GM19239 (cell line): ENCODE results near the gene IGSF10.
A peak's percentile ranks its signal among the peaks of the same experiment; 100 is the strongest.

Experiments
- DNase-seq: peaks from one replicate; pipeline ENCODE4 v3.0.0; 2011; ENCODE audit warnings: low spot score; ENCODE audit not compliant: insufficient read length
- FAIRE-seq: peaks from 2 replicates; lab custom pipeline; 2011; peaks lifted over from hg19 to GRCh38; lab: Jason Lieb, UNC

The IGSF10 gene

DNA sequence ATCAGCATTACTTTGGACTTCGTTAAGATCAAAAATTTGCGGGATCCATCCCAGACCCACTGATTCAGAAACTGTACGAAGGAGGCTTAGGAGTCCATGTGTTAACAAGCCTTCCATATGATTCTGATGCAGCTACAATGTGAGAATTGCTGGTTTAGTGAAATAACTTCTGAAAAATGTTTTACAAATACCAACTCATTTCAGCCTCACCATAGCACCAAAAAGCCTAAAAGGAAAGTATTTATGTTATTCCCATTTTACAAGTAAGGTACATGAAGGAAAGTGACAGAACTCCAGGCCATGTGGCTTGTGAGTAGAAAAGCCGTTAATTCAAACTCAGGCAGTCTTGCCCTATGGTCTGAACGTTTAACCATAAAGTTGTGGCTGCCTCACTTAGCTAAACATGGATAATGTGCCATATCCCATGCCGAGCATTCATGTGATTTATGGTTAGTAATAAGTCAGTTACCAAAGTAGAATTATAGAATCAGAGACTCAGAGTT lies 1.5 kb upstream of the IGSF10 start:
- FAIRE-seq, result no peak
- no peak for DNase-seq

DNA sequence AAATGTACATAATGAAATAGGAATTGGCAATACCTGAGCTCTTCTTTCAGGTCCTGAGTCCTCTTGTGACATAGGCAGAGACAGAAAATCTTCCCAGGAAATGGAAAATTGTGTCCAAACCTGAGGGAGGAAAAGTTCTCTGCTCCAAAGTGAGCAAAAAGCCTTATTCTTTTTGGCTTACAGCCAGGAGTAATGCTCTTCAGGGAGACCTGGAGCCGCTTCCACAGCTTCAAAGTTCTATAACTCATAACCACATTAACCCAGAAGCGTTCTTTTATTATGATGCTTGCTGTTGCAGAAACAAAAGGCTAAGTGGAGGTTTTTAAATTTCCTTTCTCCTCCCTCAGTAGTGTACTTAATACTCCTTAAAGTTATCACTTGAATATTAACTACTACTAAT lies 633 bp downstream of the IGSF10 start:
- no peak for DNase-seq

DNA sequence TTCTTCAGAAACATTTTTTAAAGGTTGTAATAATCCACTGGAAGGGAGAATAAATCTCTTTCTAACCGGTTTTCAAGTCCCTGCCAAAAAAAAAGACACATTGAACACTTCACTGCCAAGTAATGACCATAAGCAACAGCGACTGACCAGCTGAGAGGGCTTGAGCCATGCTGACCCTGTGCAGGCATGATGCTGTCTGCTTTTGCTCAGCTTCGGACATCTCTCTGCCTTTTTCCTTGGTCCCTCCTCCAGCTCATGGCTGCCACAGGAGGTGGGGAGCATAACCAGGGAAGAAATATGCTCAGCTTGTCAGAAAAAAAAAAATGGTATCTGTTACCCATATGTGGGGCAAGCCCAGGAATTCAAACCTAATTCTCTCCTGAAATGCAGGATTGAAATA lies 1.5 kb downstream of the IGSF10 start:
- FAIRE-seq (no peak), DNase-seq (no peak)

More for the DNA sequence above, 633 bp downstream of the IGSF10 start:
- FAIRE-seq, result no peak

DNA sequence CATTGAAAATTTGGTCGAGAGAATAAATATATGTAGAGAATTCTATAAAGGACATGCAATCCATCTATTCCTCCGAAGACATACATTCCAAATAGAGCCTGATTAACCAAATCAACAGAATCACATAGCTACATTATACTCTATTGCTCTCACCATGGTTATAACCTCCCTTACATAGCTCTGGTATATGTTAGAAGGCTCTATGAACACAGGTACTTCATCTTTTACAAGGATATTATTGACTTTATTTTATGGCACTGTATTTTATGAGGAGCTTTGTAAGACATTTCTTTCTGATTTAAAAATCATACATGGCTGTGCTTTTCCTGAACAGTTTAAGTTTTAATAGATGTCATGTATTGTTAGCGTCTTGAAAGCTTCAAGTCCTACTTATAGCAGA lies 4.8 kb downstream of the IGSF10 start:
- DNase-seq (no peak), FAIRE-seq (no peak)

DNA sequence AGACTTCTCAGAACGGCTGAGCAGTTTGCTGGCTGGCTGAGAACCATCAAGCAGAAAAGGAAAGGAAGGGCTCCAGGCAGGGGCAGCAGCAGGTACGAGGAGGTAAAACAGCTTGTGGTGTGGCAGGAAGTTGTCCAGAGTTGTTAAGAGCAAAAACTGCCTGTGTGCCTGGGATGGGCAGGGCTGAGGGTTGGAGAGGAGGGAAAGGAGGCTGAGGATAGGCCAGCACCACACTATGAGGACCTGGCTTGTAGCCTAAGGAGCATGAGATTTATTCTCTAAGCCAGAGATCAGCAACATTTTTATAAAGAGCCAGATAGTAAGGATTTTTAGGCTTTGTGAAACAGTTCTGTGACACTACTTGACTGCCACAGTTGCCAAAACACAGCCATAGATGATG lies 8.0 kb downstream of the IGSF10 start:
- FAIRE-seq, result no peak

DNA sequence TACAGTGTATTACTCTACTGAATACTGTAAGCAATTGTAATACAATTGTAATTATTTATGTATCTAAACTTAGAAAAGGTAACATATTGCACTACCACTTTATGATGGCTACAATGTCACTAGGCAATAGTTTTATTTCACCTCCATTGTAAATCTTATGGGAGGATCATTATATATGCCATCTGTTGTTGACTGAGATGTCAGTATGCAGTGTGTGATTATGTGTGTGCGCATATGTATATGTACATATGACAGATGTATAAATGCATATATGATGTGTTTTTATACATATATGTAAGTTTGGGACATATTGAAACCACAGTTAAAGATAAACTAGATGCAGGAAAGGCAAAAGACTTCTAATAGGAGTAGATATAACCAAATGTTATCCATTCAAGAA lies 8.5 kb downstream of the IGSF10 start:
- FAIRE-seq, result no peak
- DNase-seq, result no peak

More for the DNA sequence above, 8.0 kb downstream of the IGSF10 start:
- no peak for DNase-seq

DNA sequence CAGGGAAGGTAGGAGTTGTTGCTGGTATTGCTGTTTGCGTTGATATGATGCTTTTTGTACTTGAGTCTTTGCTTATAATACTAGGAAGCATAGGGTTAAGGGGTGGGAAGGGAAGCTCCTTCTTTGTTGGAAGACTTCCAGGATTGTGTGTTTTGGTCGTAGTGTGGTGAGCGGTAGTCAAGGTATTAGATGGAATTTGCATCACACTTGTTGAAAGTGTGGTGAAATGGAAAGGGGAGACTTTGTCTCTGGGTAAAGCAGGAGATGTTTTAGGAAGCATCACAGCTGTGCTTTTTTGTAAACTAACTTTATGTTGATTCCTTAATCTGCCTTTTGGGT lies 14.9 kb downstream of the IGSF10 start:
- no peak for DNase-seq
- no peak for FAIRE-seq

DNA sequence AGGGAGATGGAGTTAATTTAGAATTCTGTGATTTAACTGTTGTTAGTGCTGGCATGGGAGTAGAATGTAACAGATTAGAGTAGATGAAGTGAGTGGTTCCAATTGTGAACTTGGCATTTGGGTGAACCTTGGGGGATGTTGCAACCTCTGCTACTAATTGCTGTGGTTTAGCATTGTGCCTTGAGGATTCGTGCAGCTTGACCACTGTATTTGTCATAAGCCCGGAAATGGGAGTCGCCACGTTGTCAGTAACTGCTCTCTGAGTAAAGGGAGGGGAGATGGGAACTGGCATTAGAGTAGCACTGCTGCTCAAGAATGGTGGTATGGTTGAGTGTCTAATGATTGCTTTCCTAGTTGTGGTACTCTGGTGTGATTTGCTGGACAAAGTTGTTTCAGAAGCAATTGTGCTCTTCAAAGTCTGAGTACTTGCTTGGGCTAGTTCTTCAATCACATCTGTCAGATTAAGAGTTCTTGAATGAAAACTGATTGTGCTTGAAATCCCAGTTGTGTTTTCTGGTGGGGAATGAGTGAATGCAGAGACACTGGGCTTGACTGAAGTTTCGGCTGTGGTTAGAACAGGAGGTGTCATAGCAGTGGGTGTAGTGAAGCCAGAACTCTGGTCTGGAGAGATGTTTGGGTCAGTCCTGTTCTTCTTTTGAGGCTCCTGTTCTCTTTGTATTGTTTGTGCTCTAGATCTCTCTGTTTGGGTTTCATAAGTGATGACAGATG lies 15.4 kb downstream of the IGSF10 start:
- FAIRE-seq (no peak), DNase-seq (no peak)

DNA sequence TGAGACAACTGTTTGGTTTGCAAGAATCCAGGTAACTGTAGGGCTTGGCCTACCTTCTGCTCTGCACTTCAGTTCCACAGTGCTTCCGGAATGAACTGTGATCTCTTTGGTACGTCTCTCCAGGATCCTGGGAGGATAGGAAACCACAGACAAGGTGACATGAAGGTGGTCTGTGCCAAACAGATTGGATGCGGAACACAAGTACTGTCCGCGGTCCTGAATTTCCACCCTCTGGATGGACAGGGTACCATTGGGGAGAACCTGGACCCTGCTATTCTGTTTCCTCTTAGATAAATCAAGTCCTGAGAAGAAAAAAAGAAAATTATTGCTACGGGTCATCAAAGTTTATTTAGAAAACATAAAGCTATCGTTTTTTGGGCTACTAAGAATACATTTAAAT lies 17.3 kb downstream of the IGSF10 start:
- no peak for DNase-seq
- no peak for FAIRE-seq

DNA sequence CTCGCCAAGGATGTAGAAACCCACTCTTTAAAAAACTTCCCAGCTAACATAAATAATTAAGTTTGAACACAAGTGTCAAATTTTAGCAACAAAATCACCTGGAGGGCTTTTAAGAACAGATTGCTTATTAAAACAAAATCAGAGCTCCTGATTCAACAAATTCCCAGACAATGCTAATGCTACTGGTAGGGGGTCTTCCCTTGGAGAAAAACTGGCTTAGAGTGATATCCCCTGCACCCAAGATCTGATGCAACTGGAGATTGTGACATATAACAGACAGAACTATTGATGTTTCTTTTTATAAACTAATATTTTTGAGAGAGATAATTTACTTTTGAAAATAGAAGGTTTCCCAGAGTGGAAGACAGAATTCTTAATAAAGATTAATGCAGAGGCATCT lies 19.9 kb downstream of the IGSF10 start:
- DNase-seq, result no peak
- no peak for FAIRE-seq

DNA sequence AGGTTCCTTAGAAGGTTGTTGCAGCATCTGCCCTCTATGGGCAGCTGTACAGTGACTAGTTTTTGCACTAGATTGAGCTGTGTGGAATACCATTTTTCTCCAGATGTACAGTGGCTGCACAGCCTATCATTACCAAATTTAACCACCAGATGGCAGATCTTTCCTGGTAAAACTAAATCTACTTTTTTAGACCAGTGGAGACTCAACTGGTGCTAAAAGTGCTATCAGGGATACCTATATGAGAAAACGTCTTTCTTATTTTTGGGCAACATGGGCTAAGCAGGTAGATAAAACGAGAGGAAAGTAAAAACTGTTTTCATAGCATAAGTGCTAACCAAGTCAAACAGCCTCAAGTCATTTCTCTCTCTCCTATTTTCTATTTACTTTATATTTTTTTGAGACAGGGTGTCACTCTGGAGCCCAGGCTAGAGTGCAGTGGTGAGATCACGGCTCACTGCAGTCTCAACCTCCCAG lies 21.2 kb downstream of the IGSF10 start:
- DNase-seq (peak; percentile 12), FAIRE-seq (peak; percentile 51)

DNA sequence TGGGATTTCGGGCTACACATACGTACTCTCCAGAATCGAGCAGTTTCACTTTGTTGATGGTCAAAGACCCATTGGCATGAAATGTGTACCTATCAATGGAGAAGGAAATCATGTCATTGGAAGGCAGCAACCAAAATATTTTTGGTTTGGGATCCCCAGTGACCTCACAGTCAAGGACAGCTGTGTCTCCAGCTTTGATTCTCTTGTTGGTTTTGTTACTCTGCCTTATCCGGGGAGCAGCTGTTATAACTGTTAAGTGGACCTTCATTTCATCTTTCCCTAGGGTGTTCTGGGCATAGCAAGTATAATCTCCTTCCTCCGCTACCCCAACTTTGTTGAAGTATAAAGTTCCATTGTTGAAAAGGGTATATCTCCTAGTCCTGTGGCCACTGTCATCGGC lies 23.0 kb downstream of the IGSF10 start:
- DNase-seq (no peak), FAIRE-seq (no peak)

DNA sequence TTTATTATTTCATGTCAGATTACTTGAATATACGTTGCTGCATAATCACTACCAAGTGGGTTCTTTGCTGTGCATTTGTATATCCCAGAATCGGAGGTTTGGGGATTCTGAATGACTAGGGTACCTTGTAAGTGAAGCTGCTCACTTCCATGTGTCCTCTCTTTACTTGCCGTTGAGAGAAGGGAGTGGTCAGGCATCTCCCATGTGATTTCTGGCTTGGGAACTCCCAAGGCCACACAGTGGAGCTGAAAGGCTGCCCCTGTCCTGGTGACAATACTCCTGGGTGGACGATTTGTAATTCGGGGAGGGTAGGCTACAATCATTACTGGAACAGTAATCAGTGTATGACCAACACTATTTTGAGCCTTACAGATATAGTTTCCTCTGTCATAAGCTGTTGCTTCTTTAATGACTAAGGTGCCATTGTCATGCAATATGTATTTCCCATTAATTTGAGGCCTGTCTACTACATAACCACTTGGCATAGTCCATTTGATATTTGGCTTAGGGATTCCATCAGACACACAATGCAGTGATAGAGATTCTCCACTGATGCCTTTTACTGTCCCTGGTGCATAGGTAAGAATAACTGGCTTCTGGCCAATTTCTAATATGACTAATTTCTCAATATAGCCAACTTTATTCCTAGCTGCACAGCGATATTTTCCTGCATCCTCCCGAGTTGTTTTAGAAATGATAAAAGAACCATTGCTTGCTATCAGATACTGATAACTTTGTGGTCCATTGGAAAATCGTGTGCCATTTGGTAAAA lies 24.0 kb downstream of the IGSF10 start:
- DNase-seq (no peak), FAIRE-seq (no peak)

DNA sequence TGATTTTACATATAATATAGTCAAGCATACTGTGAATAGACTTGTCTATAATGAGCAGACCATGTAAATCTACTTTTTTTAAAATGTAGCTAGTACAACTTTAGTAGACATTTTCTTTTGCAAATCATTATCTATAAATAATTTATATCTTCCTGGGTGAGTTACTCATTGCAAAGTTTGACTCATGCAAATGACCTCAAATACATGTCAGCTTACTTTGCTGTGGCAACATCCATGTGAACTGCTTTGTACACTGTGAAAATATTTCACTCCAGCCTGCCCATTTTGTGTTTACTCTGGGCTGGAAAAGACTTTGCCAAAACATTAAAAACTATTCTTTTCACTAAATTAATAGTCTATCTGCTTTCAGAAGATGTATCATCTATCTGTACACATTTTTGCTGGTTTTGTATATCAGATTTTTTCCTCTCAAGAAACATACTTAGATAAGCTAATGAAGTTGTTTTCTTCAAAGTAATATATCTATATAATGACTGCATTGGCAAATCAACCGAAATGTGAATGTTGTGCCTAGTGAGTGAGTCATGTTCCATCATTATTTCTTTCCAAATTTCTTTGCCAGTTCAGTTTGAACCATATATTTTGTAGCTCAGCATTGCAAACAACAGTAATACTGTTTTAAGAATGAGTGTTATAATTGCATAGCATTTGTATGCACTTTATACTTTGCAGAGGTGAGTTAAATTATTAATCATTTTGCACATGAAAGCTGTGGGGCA lies 26.5 kb downstream of the IGSF10 start:
- no peak for FAIRE-seq
- no peak for DNase-seq

DNA sequence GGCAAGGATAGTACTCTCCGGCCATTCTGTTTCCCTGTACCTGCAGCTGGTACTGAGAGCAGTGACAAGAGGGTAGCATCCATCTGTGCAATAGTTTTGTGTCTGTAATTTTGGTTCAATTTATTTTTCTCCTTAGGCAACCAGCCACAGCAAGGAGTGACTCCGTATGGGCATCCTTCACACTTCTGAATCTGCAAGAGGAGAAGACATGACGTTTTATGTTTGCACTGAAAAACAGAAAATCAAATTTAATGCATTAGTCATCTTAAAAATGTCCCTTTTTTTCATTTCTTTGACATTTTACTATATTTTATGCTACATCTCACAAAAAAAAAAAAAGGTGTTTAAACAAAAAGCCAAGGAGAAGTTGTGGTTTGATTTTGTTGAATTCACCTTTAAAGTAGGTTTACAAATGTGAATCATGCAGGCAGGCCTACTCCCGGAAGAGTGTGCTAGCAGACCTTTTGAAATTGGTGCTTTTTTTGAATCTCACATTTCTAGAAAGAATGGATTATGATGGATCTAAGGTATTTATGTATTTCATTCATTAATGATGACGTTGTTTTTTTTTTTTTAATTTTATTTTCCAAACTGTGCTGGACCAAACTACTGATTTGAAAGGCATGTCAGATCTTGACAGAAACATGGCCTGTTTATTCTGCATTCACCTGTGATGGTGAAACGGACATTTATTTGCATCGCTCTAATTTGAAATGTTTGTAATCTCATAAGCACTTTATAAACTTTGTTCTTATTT lies 28.1 kb downstream of the IGSF10 start:
- FAIRE-seq (no peak), DNase-seq (no peak)

DNA sequence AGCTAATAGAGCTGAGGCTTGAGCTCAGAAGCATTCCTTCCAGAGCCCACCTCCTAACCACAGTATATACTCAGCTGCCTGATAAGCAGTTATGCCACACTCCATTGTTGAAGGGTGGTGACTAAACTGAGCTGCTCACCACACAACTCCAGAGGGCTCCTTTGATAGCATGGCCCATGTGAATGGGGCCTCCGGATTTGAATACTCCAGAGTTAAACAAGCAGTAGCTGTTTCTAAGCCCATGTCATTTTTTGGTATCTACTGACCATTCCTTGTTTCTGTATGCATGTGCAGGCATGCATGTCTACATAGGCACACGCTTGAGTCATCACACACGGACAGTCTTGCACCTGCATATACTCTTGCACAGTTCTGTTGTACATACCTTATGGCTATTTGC lies 28.9 kb downstream of the IGSF10 start:
- FAIRE-seq, result no peak

DNA sequence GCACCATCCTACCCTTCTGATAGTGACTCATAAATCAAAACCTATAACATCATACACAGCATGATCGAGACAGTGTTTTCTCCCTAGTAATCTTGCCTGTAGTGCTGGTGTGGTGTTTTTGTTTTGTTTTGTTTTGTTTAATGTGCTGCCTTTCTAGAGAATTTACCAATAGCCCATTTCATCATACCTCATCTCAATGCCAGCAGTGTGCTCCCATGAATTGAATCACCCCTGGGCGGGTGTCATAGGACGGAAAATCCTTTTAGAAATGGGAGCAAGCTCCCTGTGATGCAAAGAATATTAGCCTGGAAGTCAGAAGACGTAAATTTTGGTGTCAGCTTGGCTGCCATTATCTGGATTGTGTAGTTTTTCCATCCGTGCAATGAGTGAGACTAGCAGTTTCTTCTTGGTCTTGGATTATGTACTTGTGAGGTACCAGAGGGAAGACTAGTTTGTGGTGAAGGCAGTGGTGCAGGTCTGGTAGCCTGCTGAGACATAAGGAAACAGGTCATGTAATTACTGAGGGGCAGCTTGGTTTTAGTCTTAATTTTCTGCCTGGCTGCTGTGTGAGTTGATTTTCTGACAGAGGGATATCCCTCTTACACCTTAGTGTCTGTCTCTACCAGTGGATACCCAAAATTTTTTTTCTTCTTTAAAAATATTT lies 29.9 kb downstream of the IGSF10 start:
- DNase-seq (no peak), FAIRE-seq (no peak)

More for the DNA sequence above, 28.9 kb downstream of the IGSF10 start:
- DNase-seq, result no peak

DNA sequence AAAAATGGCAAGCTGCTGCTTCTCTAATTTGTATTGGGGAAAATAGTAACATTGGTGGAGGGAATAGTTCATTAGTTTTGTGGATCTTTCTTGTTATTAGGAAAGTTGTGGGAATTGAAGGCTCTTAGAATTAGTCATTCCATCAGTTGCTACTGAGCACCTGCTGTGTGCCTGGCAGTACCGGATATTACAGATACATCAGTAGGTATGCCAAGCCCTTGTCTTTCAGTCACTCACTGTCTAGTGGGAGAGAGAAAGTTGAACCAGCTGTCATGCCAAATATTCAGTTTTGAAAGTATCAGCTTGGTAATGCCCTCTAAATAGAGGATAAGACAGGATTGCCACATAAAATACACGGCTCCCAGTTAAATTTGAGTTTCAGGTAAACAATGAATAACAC lies 32.5 kb downstream of the IGSF10 start:
- FAIRE-seq (no peak), DNase-seq (no peak)

DNA sequence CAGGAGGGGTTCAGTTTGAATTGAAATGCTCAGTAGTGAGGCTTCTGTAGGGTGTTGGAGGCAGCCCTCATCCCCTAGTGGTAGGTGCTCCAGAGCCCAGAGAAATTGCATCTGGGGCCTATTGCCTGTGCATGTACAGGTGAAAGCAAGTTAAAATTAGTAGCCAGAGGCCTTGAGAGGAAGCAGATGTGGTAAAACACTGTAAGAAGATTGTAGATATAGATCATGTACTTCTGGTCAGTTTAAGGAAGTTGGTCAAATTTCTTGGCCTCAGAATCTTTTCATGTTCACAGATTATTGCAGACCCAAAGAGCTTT lies 34.6 kb downstream of the IGSF10 start:
- DNase-seq (no peak), FAIRE-seq (peak; percentile 58)
